ENCODE data around the gene ABHD2. TPM values are rescaled to one million over a fixed set of nuclear protein-coding genes. Genes with fewer than 3 reads are reported as not detected.

The ABHD2 gene
- total RNA-seq, 1 donor from 2014 or later = 59.4 TPM

DNA sequence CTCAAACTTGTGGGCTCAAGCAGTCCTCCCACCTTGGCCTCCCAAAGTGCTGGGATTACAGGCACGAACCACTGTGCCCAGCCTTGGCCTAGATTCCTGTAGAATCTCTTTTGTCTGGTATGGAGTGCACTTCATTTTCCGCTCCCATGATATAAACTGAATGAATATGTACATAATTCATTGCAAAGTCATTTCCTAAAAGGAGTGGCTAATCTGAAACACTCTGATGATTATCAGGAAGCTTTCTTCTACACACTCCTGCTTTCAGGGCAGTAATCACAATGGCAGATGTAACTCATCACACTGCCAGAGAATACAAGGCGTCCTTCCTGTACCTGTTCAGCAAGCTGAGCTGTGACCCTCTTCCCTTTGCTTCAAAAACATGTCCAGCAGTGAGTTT, 104.5 kb downstream of the ABHD2 start:
- intact Hi-C loops (cut with DNase I) = no loop called here
- no peak for DNase-seq

GRCh38 chr15:89194608-89195007, 106.4 kb downstream of the ABHD2 start:
- intact Hi-C loops (cut with DNase I) = no loop called here
- no peak for ATAC-seq (ENCODE audit: poor library complexity)
- DNase-seq = no peak

More for the DNA sequence above, 104.5 kb downstream of the ABHD2 start:
- ATAC-seq (ENCODE audit: poor library complexity) = no peak

DNA sequence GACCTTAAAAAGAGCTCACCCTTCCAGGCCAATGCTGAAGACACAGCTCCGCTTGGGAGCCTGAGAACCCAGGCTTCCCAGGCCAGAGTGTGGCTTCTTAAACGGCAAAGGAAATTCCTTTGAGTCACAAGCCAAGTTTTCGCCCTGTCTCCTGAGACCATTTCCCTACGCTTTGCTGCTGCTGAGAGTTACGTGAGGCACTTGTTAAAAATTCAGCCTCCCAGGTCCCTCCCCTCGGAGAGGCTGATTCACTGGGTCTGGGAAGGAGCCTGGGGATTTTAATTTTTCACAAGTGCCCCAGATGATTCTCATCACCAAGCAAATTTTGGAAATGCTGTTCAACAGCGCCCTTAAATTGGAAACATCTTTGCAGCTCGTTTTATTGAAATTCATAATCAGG, 107.6 kb downstream of the ABHD2 start:
- intact Hi-C loops (cut with DNase I) = no loop called here
- ATAC-seq (ENCODE audit: poor library complexity) (peak; percentile 27), DNase-seq (no peak)

GRCh38 chr15:89196241-89196640, 108.0 kb downstream of the ABHD2 start:
- intact Hi-C loops (cut with DNase I) = no loop called here
- ATAC-seq (ENCODE audit: poor library complexity) = peak; percentile 5
- DNase-seq = no peak

DNA sequence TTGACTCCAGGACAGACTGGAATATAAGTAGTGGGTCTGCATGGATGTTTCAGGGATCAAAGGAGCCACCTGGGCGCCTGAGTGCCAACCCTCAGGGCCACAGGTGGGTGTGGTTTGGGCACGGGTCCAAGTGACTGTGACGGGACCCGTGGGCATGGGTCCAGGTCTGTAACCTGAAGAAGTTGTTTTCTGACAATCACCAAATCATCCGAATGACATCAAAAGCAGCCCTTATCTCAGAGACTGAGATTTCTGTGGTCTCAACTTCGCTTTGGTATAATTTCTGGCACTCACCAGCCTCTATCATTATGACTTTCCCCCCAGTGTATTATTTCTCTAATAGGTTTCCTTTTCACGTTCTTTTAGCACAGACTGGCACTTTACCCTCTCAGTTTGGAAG, 108.7 kb downstream of the ABHD2 start:
- intact Hi-C loops (cut with DNase I) = no loop called here
- DNase-seq = no peak
- no peak for ATAC-seq (ENCODE audit: poor library complexity)

DNA sequence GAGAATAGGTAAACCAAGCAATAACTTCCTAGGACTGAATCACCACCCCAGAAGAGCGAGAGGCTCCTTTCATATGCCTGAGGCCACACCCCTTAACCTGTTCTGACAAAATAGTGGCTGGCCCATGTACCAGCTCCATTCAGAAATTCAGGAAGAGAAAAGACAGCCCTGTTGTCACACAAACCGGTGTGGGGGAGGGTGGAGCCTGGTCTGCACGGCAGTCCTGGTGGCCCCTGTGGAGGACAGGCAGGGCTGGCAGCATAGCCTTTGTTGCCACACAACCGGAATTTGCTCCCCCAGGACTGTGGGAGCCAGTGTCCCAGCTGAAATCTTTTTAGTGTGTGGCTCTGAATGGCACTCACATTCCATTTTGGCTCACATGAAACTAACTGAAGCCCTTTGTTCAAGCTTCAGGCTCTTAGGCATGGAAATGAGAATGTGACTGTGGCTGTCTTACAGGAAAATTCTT, 109.3 kb downstream of the ABHD2 start:
- intact Hi-C loops (cut with DNase I) = no loop called here
- ATAC-seq (ENCODE audit: poor library complexity) = peak; percentile 17
- DNase-seq = no peak

GRCh38 chr15:89198196-89198595, 109.9 kb downstream of the ABHD2 start:
- ATAC-seq (ENCODE audit: poor library complexity) = no peak
- DNase-seq = no peak
- intact Hi-C loops (cut with DNase I) = no loop called here

DNA sequence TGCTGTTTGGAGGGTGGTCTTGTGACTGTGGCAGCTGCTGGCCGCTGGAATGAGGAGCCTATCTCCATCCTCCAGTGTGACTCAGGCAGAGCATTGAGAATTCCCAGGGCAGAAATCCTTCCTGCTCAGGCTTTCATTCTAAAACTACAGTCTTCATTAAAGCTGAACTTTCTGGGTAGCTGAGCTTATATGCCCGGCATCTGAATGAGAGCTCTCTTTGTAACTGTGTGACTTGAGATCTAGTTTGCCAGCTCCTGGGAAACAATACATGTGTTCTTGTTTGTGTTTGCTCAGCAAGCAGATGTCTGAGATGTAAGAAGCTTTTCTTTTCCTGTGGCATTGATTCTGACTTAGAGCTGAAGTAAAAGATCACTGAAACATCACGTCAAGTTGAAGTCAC, 110.7 kb downstream of the ABHD2 start:
- intact Hi-C loops (cut with DNase I) = no loop called here
- ATAC-seq (ENCODE audit: poor library complexity) (peak; percentile 12), DNase-seq (no peak)

GRCh38 chr15:89199746-89200145, 111.5 kb downstream of the ABHD2 start:
- intact Hi-C loops (cut with DNase I) = no loop called here
- DNase-seq = no peak

GRCh38 chr15:89200182-89200581, 111.9 kb downstream of the ABHD2 start:
- ATAC-seq (ENCODE audit: poor library complexity) = no peak
- intact Hi-C loops (cut with DNase I) = no loop called here
- DNase-seq = no peak

More at GRCh38 chr15:89199746-89200145, 111.5 kb downstream of the ABHD2 start:
- no peak for ATAC-seq (ENCODE audit: poor library complexity)

DNA sequence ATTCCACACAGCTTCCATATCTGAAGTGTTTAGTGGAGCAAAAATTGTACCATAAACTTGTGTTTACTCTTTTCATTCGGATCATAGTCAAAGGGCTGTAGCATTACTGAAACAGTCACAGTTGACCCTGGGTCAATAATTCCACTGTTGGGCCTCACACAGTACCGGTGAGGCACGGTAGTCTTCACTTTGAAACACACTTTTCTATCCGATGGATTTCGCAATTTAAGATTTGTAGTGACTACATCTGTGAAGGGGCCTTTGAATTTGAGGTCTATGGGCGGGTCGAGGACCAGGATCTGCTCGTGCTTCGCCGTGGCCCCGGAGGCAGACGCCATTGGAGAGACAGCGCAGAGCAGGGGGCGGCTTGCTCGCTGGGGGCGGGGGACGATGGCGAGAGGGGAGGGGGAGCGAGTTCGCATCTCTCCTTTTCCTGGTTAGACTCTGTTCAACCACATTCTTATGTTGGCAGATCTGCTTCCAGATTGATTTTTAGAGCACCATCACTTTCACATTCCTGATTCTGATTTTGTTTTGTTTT, 113.3 kb downstream of the ABHD2 start:
- ATAC-seq (ENCODE audit: poor library complexity) = no peak
- intact Hi-C loops (cut with DNase I) = no loop called here
- DNase-seq = no peak

DNA sequence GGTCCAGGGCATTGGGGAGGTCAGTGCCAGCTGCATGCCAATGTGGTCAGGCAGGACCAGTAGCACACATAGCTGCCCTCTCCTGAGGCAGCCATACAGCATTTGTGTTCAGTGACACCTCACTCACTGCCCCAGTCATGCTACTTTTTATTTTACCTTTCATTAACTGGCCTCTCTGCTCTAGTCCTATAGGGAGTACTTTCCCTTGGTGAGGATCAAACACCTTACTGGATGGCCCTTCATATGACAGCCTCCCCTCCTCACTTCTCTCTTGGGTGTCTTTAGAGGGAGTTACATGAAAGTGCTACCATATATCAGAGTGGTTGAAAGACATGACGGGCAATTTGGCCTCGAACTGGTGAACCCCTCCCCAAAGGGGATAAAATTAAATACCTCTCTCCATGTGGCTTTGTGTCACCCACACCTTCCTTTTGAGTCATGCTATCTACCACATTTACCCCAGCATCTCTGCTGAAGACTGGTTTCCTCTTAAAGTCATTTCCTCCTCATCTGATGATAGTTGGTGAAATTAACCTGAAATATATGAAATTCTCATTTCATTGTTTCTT, 115.5 kb downstream of the ABHD2 start:
- no peak for DNase-seq
- no peak for ATAC-seq (ENCODE audit: poor library complexity)
- intact Hi-C loops (cut with DNase I) = no loop called here

DNA sequence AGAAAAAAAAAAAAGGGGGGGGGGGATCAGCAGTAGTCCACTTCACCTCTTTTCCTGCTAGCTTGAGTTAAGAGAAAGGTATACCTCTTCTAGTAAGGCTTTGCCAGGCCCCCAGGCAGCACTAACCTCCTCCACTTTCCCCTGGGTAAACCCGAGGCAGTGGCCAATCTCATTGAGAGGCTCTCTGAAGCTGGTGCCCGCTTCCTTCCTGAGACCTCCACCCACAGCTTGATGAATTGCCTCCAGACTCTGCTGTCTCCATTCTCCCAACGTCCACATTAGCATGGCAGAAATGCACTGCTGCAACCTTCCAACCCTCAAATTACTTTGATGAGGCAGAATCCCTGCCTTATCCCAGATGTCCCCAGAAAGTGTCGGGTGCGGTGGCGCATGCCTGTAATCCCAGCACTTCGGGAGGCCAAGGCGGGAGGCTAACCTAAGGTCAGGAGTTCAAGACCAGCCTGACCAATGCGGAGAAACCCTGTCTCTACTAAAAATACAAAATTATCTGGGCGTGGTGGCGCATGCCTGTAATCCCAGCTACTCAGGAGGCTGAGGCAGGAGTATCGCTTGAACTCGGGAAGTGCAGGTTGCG, 117.8 kb downstream of the ABHD2 start:
- DNase-seq = no peak
- intact Hi-C loops (cut with DNase I) = no loop called here
- no peak for ATAC-seq (ENCODE audit: poor library complexity)

GRCh38 chr15:89206908-89207331, 118.7 kb downstream of the ABHD2 start:
- intact Hi-C loops (cut with DNase I) = no loop called here
- DNase-seq (peak; percentile 85), ATAC-seq (ENCODE audit: poor library complexity) (peak; percentile 89)

GRCh38 chr15:89208256-89208655, 120.0 kb downstream of the ABHD2 start:
- DNase-seq (no peak), ATAC-seq (ENCODE audit: poor library complexity) (no peak)
- intact Hi-C loops (cut with DNase I) = no loop called here

GRCh38 chr15:89209057-89209456, 120.8 kb downstream of the ABHD2 start:
- DNase-seq = no peak
- intact Hi-C loops (cut with DNase I) = no loop called here
- ATAC-seq (ENCODE audit: poor library complexity) = no peak

DNA sequence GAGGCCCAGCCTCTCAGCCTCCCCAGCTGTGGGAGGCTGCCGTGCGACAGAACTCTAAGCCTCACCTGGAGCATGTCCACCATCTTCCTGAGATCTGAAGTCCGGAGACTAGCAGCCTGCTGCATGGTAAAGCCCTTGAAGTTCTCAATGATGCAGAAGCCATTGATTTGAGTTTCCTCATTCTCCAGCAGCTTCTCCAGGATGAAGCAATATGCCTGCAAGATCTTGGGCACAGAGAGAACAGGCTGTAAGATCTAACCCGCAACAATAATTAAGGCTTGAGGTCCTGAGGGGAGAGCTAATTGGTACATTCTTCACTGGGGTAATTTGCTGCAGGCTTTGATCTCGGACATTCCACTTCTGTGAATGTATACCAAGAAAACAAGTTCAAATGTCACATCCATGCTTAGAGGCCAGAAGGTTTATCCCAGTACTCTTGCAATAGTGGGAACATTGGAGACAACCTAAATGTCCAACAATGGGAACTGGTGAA, 123.5 kb downstream of the ABHD2 start:
- intact Hi-C loops (cut with DNase I) = no loop called here
- no peak for ATAC-seq (ENCODE audit: poor library complexity)
- DNase-seq = no peak

GRCh38 chr15:89215627-89216026, 127.4 kb downstream of the ABHD2 start:
- intact Hi-C loops (cut with DNase I) = no loop called here
- ATAC-seq (ENCODE audit: poor library complexity) (no peak), DNase-seq (no peak)

DNA sequence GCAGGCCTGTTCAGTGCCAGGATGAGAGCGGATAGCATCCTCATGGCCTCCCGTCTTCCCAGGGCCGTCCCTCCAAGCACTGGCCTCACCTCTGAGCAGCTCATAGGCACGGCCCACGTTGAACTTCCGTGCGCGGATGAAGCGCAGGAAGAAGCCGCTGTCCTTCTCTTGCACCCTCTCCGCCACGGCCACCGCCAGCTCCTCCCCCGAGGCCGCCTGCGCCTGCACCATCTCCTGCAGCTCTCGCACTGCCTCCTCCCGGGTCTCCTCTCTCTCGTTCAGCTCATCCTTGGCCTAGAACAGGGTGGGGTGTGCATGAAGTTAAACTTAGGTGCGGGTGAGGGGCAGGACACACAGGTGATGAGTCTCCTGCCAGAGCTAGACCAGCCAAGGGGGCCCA, 128.8 kb downstream of the ABHD2 start:
- no peak for ATAC-seq (ENCODE audit: poor library complexity)
- intact Hi-C loops (cut with DNase I) = no loop called here
- no peak for DNase-seq

DNA sequence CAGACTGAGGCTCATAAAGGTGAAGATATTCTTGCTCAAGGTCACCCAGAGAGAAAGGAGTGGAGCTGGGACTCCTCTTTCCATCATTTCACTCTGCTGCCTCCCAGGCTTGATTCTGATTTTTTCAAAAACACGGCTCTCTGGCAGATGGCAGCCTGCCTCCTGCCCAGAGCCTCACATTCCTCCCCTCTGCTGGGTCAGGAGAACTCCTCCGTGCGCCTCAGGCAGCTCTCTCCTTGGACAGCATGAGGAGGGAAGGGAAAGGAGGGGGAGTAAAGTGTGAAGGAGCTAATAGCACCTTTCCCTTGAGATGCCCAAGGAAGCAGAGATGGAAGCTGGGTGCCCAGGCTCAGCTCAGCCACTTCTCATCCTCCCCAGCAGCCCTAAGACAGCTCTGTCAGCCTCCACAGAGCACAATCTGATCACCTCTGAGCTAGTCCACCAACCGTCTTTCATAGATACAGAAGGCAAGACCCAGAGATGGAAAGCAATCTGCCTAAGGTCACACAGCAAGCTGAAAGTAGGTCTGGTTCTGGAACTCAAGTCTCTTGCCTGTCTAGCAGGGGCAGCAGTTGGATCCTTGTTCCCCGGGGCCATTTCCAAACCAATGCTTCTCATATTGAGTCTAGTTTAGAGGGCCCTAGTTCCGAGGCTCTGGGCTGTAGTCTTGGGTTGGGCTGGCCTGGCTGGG, 129.6 kb downstream of the ABHD2 start:
- intact Hi-C loops (cut with DNase I) = no loop called here
- DNase-seq (no peak), ATAC-seq (ENCODE audit: poor library complexity) (no peak)
